GM12872 (cell line): ENCODE data around the gene SIM2.

Experiments used
- TF ChIP-seq, protein P1 (sequence below): IDR thresholded peaks from 3 replicates; pipeline ENCODE4 v1.5.1; 2011; ENCODE audit warnings: low read depth, mild to moderate bottlenecking, low read length, moderate library complexity; ENCODE audit not compliant: insufficient read depth

Gene SIM2

DNA sequence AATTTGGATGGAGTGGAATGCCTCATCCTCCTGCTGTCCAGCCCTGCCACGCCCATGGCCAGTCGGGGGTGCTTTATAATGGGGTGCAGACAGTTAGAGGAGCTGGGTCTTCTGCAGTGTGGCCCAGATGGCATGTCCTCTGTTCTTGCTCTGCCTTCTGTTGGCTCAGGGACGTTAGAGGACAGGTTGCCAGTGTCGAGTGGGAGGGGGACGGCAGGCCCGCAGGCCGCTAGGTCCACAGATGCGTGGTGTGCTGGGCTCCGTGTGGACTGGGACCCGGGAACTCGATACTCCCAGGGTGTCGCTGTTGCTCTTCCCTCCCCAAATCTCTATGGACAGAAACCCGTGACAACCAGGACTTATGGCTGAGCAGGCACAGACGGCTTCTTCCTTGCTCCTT, 33.3 kb downstream of the SIM2 start:
- TF ChIP-seq, protein P1, sequence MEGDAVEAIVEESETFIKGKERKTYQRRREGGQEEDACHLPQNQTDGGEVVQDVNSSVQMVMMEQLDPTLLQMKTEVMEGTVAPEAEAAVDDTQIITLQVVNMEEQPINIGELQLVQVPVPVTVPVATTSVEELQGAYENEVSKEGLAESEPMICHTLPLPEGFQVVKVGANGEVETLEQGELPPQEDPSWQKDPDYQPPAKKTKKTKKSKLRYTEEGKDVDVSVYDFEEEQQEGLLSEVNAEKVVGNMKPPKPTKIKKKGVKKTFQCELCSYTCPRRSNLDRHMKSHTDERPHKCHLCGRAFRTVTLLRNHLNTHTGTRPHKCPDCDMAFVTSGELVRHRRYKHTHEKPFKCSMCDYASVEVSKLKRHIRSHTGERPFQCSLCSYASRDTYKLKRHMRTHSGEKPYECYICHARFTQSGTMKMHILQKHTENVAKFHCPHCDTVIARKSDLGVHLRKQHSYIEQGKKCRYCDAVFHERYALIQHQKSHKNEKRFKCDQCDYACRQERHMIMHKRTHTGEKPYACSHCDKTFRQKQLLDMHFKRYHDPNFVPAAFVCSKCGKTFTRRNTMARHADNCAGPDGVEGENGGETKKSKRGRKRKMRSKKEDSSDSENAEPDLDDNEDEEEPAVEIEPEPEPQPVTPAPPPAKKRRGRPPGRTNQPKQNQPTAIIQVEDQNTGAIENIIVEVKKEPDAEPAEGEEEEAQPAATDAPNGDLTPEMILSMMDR = no peak

DNA sequence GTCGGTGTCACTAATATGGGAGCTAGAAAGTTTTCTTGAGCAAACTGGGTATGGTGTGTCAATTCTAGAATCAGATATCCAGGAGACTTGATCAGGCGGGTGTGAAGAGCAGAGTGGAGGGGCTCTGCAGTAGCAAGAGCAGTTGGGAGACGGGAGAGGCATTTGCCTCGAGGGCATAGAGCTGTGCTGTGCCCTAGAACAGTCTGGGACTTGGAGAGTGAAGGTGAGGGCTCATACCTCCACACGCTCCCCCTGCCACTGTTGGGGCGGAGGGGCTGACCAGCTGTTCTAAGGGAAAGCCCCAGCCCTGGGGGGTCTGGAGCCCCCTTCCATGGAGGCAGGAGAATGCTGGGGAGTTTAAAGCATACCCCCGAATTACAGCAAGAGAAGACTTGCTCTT, 33.8 kb downstream of the SIM2 start:
- TF ChIP-seq, protein P1 = no peak

DNA sequence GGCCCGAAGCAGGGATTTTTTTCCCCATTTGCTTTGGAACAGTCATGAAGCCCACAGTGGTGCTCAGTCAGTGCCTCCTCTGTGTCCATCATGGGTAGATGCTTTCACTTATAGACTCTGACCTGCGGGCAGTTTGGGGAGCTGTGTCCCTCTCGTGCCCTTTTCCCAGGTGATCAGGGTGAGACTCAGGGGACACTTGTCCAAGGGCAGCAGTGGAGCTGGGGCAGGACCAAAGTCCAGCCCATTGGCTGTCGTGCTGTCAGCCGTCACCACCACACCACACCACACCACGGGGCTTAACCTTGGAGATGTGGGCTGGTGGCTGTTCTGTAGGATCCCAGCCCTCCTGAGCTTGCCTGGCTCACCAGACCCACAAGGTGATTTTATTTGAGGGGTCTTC, 34.9 kb downstream of the SIM2 start:
- TF ChIP-seq, protein P1 = no peak

DNA sequence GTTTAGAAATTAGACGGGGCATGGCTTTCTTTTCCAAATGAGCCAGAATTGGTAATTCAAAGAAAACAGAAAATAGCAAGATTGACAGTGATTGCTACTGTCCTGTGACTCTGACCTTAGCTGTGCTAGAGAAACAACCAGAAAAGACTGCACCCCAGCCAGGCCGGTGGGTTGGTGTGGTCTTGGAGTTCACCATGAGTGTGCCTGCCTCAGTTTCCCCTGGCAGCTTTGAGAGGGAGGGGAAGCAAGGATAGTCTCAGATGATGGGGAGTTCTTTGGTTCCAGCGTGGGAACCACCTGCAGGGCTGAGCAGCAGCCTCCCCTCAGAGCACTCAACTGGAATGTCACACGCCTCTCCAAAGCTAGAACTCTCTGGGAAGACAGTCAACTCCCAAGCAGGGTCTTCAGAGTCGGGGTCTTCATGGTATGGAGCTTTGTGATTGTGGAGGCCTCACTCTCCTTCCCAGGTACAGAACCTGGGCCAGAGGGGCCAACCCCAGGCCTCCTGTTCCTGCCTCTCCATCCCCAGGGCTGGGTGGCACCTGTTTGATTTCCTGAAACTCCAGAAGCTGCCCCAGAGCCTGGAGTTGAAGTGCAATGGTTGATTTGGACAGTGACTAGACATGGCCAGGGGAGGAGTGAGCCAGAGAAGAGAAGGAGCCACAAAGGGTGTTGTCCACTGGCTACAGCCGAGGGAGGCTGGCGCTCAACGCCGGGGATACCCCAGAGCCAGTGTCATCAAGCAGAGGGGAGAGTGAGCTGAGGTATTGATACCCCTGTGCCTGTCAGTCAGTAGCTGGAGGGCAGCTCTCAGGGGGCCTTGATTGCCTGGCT, 35.7 kb downstream of the SIM2 start:
- TF ChIP-seq, protein P1 = no peak

DNA sequence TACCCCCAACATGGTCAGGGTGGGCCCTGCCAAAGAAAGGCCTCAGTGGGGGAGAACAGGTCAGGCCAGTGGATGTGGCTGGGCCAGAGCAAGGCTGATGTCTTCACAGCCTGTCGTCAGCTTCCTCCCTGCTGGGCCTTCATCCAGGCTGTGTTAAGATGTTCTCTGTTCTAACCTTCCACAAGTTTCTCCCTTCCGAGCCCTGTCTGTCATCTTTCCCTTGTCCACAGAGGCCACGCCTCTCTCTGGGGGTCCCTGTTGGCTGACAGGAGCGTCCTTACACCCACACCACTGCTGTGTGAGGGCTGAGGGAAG, 36.2 kb downstream of the SIM2 start:
- TF ChIP-seq, protein P1 = no peak

DNA sequence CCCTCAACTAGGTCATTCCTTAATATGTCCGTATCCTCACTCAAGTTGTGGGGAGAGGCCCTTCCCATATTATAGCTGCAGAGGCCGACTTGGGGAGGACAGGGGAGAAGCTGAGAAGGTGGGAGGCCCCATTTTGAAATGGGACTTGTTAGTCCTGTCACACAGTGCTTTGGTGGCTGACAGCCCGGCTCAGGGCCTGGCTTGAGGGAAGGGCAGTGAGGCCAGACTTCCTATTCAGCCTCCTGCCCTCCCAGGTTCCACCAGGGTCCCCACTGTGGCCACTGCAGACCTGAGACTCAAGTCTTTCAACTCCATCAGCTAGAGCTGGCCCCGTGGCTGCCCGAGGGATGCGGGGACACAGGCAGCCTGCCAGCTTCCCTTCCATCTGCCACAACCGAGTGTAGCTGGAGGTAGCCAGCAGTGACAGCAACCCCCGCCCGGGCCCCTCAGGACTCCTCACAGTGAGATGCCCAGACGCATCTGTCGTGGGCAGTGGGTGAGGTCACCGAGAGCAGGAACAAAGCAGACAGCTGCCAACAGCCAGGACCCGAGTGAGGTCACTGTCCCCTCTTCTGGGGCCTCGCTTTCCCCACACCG, 36.9 kb downstream of the SIM2 start:
- TF ChIP-seq, protein P1 = no peak

DNA sequence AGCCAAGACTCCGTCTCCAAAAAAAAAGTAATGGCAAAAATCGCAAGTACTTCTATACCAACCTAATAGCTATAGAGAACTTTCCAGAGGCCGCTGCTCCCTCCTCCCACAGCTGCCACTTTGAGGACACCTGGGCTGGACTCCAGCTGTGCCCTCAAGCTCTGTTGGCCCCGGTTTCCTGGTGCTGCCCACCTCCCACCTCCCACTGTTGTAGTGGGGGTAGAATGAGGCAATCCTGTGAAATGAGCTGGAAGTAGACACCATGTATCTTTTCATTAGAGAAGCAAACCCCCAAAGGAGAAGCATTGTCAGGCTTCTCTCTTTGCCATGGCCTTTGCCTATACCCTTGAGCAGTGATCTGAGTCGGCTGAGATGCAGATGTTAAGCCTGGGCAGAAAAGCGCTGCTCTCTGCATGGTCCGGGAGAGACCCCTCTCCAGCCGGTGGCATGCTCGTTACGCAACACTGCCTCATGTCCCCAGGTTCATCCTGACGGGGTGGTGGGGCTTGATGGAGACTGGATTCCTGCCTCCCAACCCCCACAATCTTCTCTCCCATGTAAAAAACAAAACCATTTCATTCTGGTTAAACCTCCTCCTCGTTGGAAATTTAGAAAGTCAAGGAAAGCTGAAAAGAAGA, 39.7 kb downstream of the SIM2 start:
- TF ChIP-seq, protein P1 = no peak
